ENCODE measurements around the gene F2R. TPM values are rescaled to one million over a fixed set of nuclear protein-coding genes. Genes with fewer than 3 reads are reported as not detected.

Gene F2R
- total RNA-seq, 1 experiment from 2014 or later: 3.6 TPM

GRCh38 chr5:76694317-76694716, 21.6 kb upstream of the F2R start:
- no peaks in the 10 kb centered on the region for H3K36me3 ChIP-seq (ENCODE audit: low read depth)
- intact Hi-C loops (cut with micrococcal nuclease; ENCODE audit: unreplicated experiment): no loop called here

GRCh38 chr5:76695346-76695745, 20.6 kb upstream of the F2R start:
- Histone ChIP-seq H3K27ac (no peak overlapping the region), H3K9me3 (ENCODE audit: insufficient read depth, low read depth) (no peaks in the 10 kb centered on the region), H3F3A (ENCODE audit: insufficient read depth, low read depth) (no peaks in the 10 kb centered on the region), H3K4me1 (replicated peaks; ENCODE audit: insufficient read depth) (peaks cover 15% of the 10 kb centered on the region), H4K20me1 (ENCODE audit: insufficient read depth) (no peaks in the 10 kb centered on the region), H3K36me3 (ENCODE audit: low read depth) (no peaks in the 10 kb centered on the region), H3K27me3 (ENCODE audit: insufficient read depth, low read depth) (no peaks in the 10 kb centered on the region), H3K4me2 (no peak overlapping the region), H3K9me2 (ENCODE audit: insufficient read depth) (no peaks in the 10 kb centered on the region), H2AFZ (no peak overlapping the region), H3K4me3 (no peak overlapping the region), H3K79me2 (ENCODE audit: low read depth) (no peaks in the 10 kb centered on the region)
- ChIA-PET CTCF (no interaction called here), POLR2A (ENCODE audit: unreplicated experiment) (no interaction called here)
- intact Hi-C loops (cut with micrococcal nuclease; ENCODE audit: unreplicated experiment): no loop called here
- no TSS peak for BruUV-seq (replicated peaks)
- no peak for DNase-seq
- no peak for TF ChIP-seq EZH2 (IDR thresholded peaks at IDR 0.05; ENCODE audit: low read depth)
- TF ChIP-seq, protein P1, sequence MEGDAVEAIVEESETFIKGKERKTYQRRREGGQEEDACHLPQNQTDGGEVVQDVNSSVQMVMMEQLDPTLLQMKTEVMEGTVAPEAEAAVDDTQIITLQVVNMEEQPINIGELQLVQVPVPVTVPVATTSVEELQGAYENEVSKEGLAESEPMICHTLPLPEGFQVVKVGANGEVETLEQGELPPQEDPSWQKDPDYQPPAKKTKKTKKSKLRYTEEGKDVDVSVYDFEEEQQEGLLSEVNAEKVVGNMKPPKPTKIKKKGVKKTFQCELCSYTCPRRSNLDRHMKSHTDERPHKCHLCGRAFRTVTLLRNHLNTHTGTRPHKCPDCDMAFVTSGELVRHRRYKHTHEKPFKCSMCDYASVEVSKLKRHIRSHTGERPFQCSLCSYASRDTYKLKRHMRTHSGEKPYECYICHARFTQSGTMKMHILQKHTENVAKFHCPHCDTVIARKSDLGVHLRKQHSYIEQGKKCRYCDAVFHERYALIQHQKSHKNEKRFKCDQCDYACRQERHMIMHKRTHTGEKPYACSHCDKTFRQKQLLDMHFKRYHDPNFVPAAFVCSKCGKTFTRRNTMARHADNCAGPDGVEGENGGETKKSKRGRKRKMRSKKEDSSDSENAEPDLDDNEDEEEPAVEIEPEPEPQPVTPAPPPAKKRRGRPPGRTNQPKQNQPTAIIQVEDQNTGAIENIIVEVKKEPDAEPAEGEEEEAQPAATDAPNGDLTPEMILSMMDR (conservative IDR thresholded peaks at IDR 0.05): no peak

More at GRCh38 chr5:76694317-76694716, 21.6 kb upstream of the F2R start:
- Histone ChIP-seq H3K27ac (no peak overlapping the region), H3F3A (ENCODE audit: insufficient read depth, low read depth) (no peaks in the 10 kb centered on the region), H3K9me3 (ENCODE audit: insufficient read depth, low read depth) (no peaks in the 10 kb centered on the region), H3K4me1 (replicated peaks; ENCODE audit: insufficient read depth) (peaks cover 23% of the 10 kb centered on the region), H4K20me1 (ENCODE audit: insufficient read depth) (no peaks in the 10 kb centered on the region), H3K79me2 (ENCODE audit: low read depth) (no peaks in the 10 kb centered on the region), H3K27me3 (ENCODE audit: insufficient read depth, low read depth) (no peaks in the 10 kb centered on the region), H3K4me2 (no peak overlapping the region), H3K4me3 (no peak overlapping the region), H2AFZ (no peak overlapping the region), H3K9me2 (ENCODE audit: insufficient read depth) (no peaks in the 10 kb centered on the region)
- ChIA-PET CTCF (no interaction called here), POLR2A (ENCODE audit: unreplicated experiment) (no interaction called here)
- BruUV-seq (replicated peaks): no TSS peak
- no peak for DNase-seq
- TF ChIP-seq, protein P1 (conservative IDR thresholded peaks at IDR 0.05): no peak
- no peak for TF ChIP-seq EZH2 (IDR thresholded peaks at IDR 0.05; ENCODE audit: low read depth)

DNA sequence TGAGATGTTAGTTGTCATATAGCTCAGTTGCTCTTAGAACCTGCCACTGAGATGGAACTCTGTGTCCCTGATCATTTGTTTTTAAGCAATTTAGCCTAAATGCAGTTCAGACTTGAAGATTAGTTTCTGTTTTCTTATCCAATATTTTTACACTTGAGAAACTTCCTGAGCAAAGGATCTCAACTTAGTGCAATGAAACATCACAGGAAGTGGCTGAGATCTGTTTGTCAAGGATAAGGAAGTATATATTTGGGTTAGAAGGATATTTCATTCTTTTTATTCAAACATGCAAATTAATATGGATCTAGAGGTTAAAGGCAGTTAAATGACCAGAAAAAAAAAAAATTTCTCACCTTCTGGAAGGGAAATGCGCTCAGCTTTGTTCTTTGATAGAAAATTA, 19.7 kb upstream of the F2R start:
- ChIA-PET POLR2A (ENCODE audit: unreplicated experiment) (no interaction called here), CTCF (no interaction called here)
- Histone ChIP-seq H3K9me2 (ENCODE audit: insufficient read depth) (no peaks in the 10 kb centered on the region), H3F3A (ENCODE audit: insufficient read depth, low read depth) (no peaks in the 10 kb centered on the region), H3K4me3 (no peak overlapping the region), H3K4me2 (no peak overlapping the region), H4K20me1 (ENCODE audit: insufficient read depth) (no peaks in the 10 kb centered on the region), H3K27me3 (ENCODE audit: insufficient read depth, low read depth) (no peaks in the 10 kb centered on the region), H2AFZ (no peak overlapping the region), H3K79me2 (ENCODE audit: low read depth) (no peaks in the 10 kb centered on the region), H3K4me1 (replicated peaks; ENCODE audit: insufficient read depth) (peaks cover 13% of the 10 kb centered on the region), H3K36me3 (ENCODE audit: low read depth) (no peaks in the 10 kb centered on the region), H3K9me3 (ENCODE audit: insufficient read depth, low read depth) (no peaks in the 10 kb centered on the region), H3K27ac (no peak overlapping the region)
- BruUV-seq (replicated peaks): no TSS peak
- DNase-seq: no peak
- TF ChIP-seq, protein P1 (conservative IDR thresholded peaks at IDR 0.05): no peak
- TF ChIP-seq EZH2 (IDR thresholded peaks at IDR 0.05; ENCODE audit: low read depth): no peak
- intact Hi-C loops (cut with micrococcal nuclease; ENCODE audit: unreplicated experiment): no loop called here

Data from PC-9 (cell line).